ENCODE measurements around the gene RELN.

Gene RELN

GRCh38 chr7:103480771-103481170 lies 508.7 kb downstream of the RELN start:
- Histone ChIP-seq H3K9me2 (ENCODE audit: low read depth, low read length) (no peaks in the 10 kb centered on the region), H3K9ac (ENCODE audit: low read length) (no peak overlapping the region), H3K79me2 (ENCODE audit: insufficient read depth, low read length) (no peaks in the 10 kb centered on the region), H3K4me1 (ENCODE audit: insufficient read depth, low read length, severe bottlenecking) (no peaks in the 10 kb centered on the region), H3K36me3 (ENCODE audit: insufficient read depth, low read length) (no peaks in the 10 kb centered on the region), H3K27me3 (ENCODE audit: insufficient read depth, low read length) (no peaks in the 10 kb centered on the region; the same call in 1 of the 2 replicates), H3K4me2 (ENCODE audit: low read length) (no peak overlapping the region), H3K4me3 (ENCODE audit: low read depth, low read length, poor library complexity, severe bottlenecking) (no peak overlapping the region), H3K9me3 (ENCODE audit: low read length) (no peaks in the 10 kb centered on the region), H3K27ac (ENCODE audit: low read depth, low read length, poor library complexity, severe bottlenecking) (no peak overlapping the region), H4K20me1 (ENCODE audit: insufficient read depth, low read length) (no peaks in the 10 kb centered on the region), H3F3A (ENCODE audit: insufficient read depth, low read length) (no peaks in the 10 kb centered on the region), H2AFZ (ENCODE audit: low read length) (no peak overlapping the region)
- TF ChIP-seq CTCF (IDR thresholded peaks at IDR 0.05; ENCODE audit: low read length) = no peak
- no peak for TF ChIP-seq EZH2 (IDR thresholded peaks at IDR 0.05; ENCODE audit: borderline replicate concordance, low read length)

DNA sequence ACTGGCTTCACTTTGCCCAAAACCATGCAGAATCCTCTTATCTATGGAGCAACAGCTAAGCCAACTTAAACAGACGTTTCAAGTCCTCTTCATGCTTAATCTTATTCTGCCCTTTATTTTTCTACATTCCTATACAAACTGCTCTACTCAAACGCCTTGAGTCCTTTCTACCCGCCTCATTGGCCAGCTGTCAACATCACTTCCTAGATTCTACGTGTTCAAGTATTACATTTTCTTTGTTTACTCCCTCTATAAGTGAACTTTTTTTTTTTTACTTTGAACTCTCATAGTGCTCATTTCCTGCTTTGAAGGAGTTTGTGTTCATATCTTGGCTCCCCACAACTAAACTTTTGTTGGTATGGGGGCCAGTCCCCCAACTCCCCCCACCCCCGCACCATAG lies 514.5 kb downstream of the RELN start:
- no peaks in the 10 kb centered on the region for H3F3A ChIP-seq (ENCODE audit: insufficient read depth, low read length)
- H3K79me2 ChIP-seq (ENCODE audit: insufficient read depth, low read length) = no peaks in the 10 kb centered on the region
- no peaks in the 10 kb centered on the region for H3K36me3 ChIP-seq (ENCODE audit: insufficient read depth, low read length)
- H3K9me3 ChIP-seq (ENCODE audit: low read length) = no peaks in the 10 kb centered on the region
- H3K4me1 ChIP-seq (ENCODE audit: insufficient read depth, low read length, severe bottlenecking) = no peaks in the 10 kb centered on the region
- no peaks in the 10 kb centered on the region for H4K20me1 ChIP-seq (ENCODE audit: insufficient read depth, low read length)
- no peak overlapping the region for H3K27ac ChIP-seq (ENCODE audit: low read depth, low read length, poor library complexity, severe bottlenecking)
- H3K9me2 ChIP-seq (ENCODE audit: low read depth, low read length) = no peaks in the 10 kb centered on the region
- H3K4me2 ChIP-seq (ENCODE audit: low read length) = no peak overlapping the region
- no peaks in the 10 kb centered on the region; the same call in 1 of the 2 replicates for H3K27me3 ChIP-seq (ENCODE audit: insufficient read depth, low read length)
- TF ChIP-seq CTCF (IDR thresholded peaks at IDR 0.05; ENCODE audit: low read length) = no peak
- no peak overlapping the region for H3K4me3 ChIP-seq (ENCODE audit: low read depth, low read length, poor library complexity, severe bottlenecking)
- H2AFZ ChIP-seq (ENCODE audit: low read length) = no peak overlapping the region
- no peak overlapping the region for H3K9ac ChIP-seq (ENCODE audit: low read length)

GRCh38 chr7:103469095-103469948 lies 520.1 kb downstream of the RELN start:
- no peak overlapping the region for H3K27ac ChIP-seq (ENCODE audit: low read depth, low read length, poor library complexity, severe bottlenecking)
- H3F3A ChIP-seq (ENCODE audit: insufficient read depth, low read length) = no peaks in the 10 kb centered on the region
- no peaks in the 10 kb centered on the region for H3K9me2 ChIP-seq (ENCODE audit: low read depth, low read length)
- TF ChIP-seq EZH2 (IDR thresholded peaks at IDR 0.05; ENCODE audit: borderline replicate concordance, low read length) = no peak
- TF ChIP-seq CTCF (IDR thresholded peaks at IDR 0.05; ENCODE audit: low read length) = no peak
- no peaks in the 10 kb centered on the region for H3K9me3 ChIP-seq (ENCODE audit: low read length)
- no peak overlapping the region for H3K9ac ChIP-seq (ENCODE audit: low read length)
- H3K36me3 ChIP-seq (ENCODE audit: insufficient read depth, low read length) = no peaks in the 10 kb centered on the region
- H3K4me3 ChIP-seq (ENCODE audit: low read depth, low read length, poor library complexity, severe bottlenecking) = no peak overlapping the region
- H4K20me1 ChIP-seq (ENCODE audit: insufficient read depth, low read length) = no peaks in the 10 kb centered on the region
- no peaks in the 10 kb centered on the region for H3K4me1 ChIP-seq (ENCODE audit: insufficient read depth, low read length, severe bottlenecking)
- no peak overlapping the region for H2AFZ ChIP-seq (ENCODE audit: low read length)
- H3K4me2 ChIP-seq (ENCODE audit: low read length) = no peak overlapping the region
- H3K79me2 ChIP-seq (ENCODE audit: insufficient read depth, low read length) = no peaks in the 10 kb centered on the region
- H3K27me3 ChIP-seq (ENCODE audit: insufficient read depth, low read length) = no peaks in the 10 kb centered on the region

Measured in OCI-LY1 (cell line).